B cell (primary cell): Measurements from ENCODE around the gene KCNJ5. TPM values are rescaled to one million over a fixed set of nuclear protein-coding genes. Genes with fewer than 3 reads are reported as not detected.

ENCODE experiments used
- ATAC-seq: fragments of 200-7000 bp; cut with Tn5 transposase; one replicate; pipeline ENCODE4 v1.10.0; 2021; ENCODE audit warnings: low read depth, mild to moderate bottlenecking, moderate number of reproducible peaks, moderate library complexity
- CTCF ChIA-PET: fragments of 350-600 bp; sonication (Branson Sonifier 250); formaldehyde crosslinking; loops from one replicate; lab custom pipeline; 2021; ENCODE audit warnings: antibody characterized with exemption, inconsistent platforms; lab: Charles Lee
- POLR2A ChIA-PET: fragments of 350-600 bp; sonication (Branson Sonifier 250); formaldehyde crosslinking; loops from one replicate; lab custom pipeline; 2021; ENCODE audit warnings: antibody characterized with exemption; lab: Charles Lee
- DNase-seq: peaks from one replicate; pipeline ENCODE4 v3.0.0; 2013
- H2AFZ ChIP-seq: 2 replicates; pipeline ENCODE4 v1.6.1; 2012; ENCODE audit warnings: mild to moderate bottlenecking, low read depth, low read length; ENCODE audit not compliant: insufficient read depth, poor library complexity, severe bottlenecking
- H3K27ac ChIP-seq, 2 donors: 1 replicate in 1 of 2; 2 replicates in 1 of 2; pipeline ENCODE4 v1.5.1; 2012 to 2013; ENCODE audit warnings: low read length in 2 of 2, mild to moderate bottlenecking in 2 of 2, moderate library complexity in 1 of 2
- H3K27me3 ChIP-seq, 4 experiments: fragments of 200-600 bp in 1 of 4; sonication (generic) in 1 of 4; replicated peaks in 1 of 4; 1 replicate in 2 of 4; 2 replicates in 2 of 4; pipeline versions ENCODE4 v1.6.1 to v1.7.0; 2013 to 2016; ENCODE audit warnings: low read length in 3 of 4, mild to moderate bottlenecking in 2 of 4, mixed read lengths in 1 of 4, moderate library complexity in 1 of 4; ENCODE audit not compliant: insufficient read depth in 4 of 4, control insufficient read depth in 3 of 4; ENCODE audit errors: control extremely low read depth in 1 of 4
- H3K36me3 ChIP-seq, 2 experiments: replicated peaks in 1 of 2; 1 replicate in 1 of 2; 2 replicates in 1 of 2; pipeline versions ENCODE4 v1.6.1 to v1.7.1; 2013; ENCODE audit warnings: low read length in 1 of 2; ENCODE audit not compliant: insufficient read depth in 2 of 2, control insufficient read depth in 1 of 2; ENCODE audit errors: control extremely low read depth in 1 of 2, extremely low read depth in 1 of 2
- H3K4me1 ChIP-seq, 2 donors: fragments of 200-600 bp in 1 of 2; sonication (generic) in 1 of 2; 1 replicate in 1 of 2; 2 replicates in 1 of 2; pipeline versions ENCODE4 v1.5.1 to v1.6.1; 2013 to 2017; ENCODE audit warnings: low read length in 2 of 2; ENCODE audit not compliant: control insufficient read depth in 2 of 2, insufficient read depth in 2 of 2
- H3K4me2 ChIP-seq: replicated peaks from 2 replicates; pipeline ENCODE3; 2012; ENCODE audit warnings: mild to moderate bottlenecking, low read depth, low read length; ENCODE audit not compliant: poor library complexity, severe bottlenecking
- H3K4me3 ChIP-seq, 5 experiments: fragments of 200-600 bp in 1 of 5; sonication (generic) in 1 of 5; 1 replicate in 3 of 5; 2 replicates in 2 of 5; pipeline versions ENCODE4 v1.5.1 to v1.7.0; 2011 to 2016; ENCODE audit warnings: low read length in 4 of 5, mild to moderate bottlenecking in 4 of 5, low read depth in 2 of 5, control low read depth in 1 of 5, moderate library complexity in 1 of 5; ENCODE audit not compliant: insufficient read depth in 1 of 5; ENCODE audit errors: control extremely low read depth in 1 of 5, extremely low read depth in 1 of 5
- H3K79me2 ChIP-seq: fragments of 200-600 bp; sonication (generic); one replicate; pipeline ENCODE4 v1.6.0; 2016; ENCODE audit warnings: low read length; ENCODE audit not compliant: control insufficient read depth, insufficient read depth
- H3K9ac ChIP-seq: fragments of 200-600 bp; sonication (generic); 2 replicates; pipeline ENCODE4 v1.6.1; 2017; ENCODE audit warnings: mild to moderate bottlenecking, low read length, moderate library complexity
- H3K9me3 ChIP-seq, 3 donors: one replicate each; pipeline versions ENCODE4 v1.6.1 to v1.7.1; 2013; ENCODE audit warnings: low read length in 2 of 3; ENCODE audit not compliant: control insufficient read depth in 2 of 3, insufficient read depth in 1 of 3; ENCODE audit errors: control extremely low read depth in 1 of 3
- H4K20me1 ChIP-seq: 2 replicates; pipeline ENCODE4 v1.6.0; 2012; ENCODE audit warnings: mild to moderate bottlenecking, low read length; ENCODE audit not compliant: insufficient read depth, control insufficient read depth, poor library complexity, severe bottlenecking
- H3K27ac Mint-ChIP-seq: one replicate; pipeline ENCODE4 v1.8.0; 2021; ENCODE audit warnings: mixed read lengths
- H3K27me3 Mint-ChIP-seq: one replicate; pipeline ENCODE4 v1.8.0; 2021; ENCODE audit warnings: mixed read lengths
- H3K4me1 Mint-ChIP-seq: one replicate; pipeline ENCODE4 v1.8.0; 2021; ENCODE audit warnings: mixed read lengths
- H3K4me3 Mint-ChIP-seq: one replicate; pipeline ENCODE4 v1.8.0; 2021; ENCODE audit warnings: mixed read lengths
- H3K9me3 Mint-ChIP-seq: one replicate; pipeline ENCODE4 v1.8.0; 2022; ENCODE audit warnings: mixed read lengths; ENCODE audit not compliant: insufficient read depth
- CTCF ChIP-seq: fragments of 200-600 bp; IDR thresholded peaks from one replicate; pipeline ENCODE4 v1.8.0; 2022; ENCODE audit warnings: antibody characterized with exemption, mild to moderate bottlenecking
- EZH2 ChIP-seq: IDR thresholded peaks from 2 replicates; pipeline ENCODE4 v1.6.1; 2012; ENCODE audit warnings: borderline replicate concordance, low read depth, mild to moderate bottlenecking, moderate library complexity, low read length; ENCODE audit not compliant: insufficient read depth, poor library complexity, severe bottlenecking
- WGBS: methylation state at CpG from one replicate; pipeline ENCODE4 v1.1.5; 2013; ENCODE audit warnings: missing lambda C conversion rate; ENCODE audit not compliant: insufficient coverage; 5-methylcytosine and 5-hydroxymethylcytosine counted together
- intact Hi-C: fragments of 100-400 bp; cut with micrococcal nuclease; formaldehyde crosslinking; loops from one replicate; pipeline ENCODE4 v1.10.0; 2022
- polyA plus RNA-seq: library from polyadenylated mRNA; depleted of rRNA; stranded (reverse); fragments of >200 nt; gene quantifications from 2 replicates; pipeline ENCODE4 v1.2.3, GENCODE V29; 2012
- total RNA-seq, 2 donors: library from RNA; stranded (reverse); fragments of 120-200 nt in 1 of 2; gene quantifications; 1 replicate in 1 of 2; 2 replicates in 1 of 2; pipeline versions ENCODE4 v1.2.3 to v1.2.4, GENCODE V29; 2013 to 2022

KCNJ5 gene
- total and polyA plus RNA-seq, 2 donors (not counting 1 experiment from before 2014, with no cell fraction given), result 0.01 TPM; not detected in 1

- H3K27me3 Mint-ChIP-seq, result no peaks in the 10 kb centered on the region
- POLR2A ChIA-PET, result no interaction called here
- Histone ChIP-seq H4K20me1 (no peaks in the 10 kb centered on the region), H3K9ac (no peak overlapping the region), H3K27me3 (no peaks in the 10 kb centered on the region), H3K9me3 (no peaks in the 10 kb centered on the region), H3K27ac (no peak overlapping the region), H3K36me3 (no peaks in the 10 kb centered on the region), H3K4me1 (peaks cover 9 to 17% of the 10 kb centered on the region in 2 donors), H3K4me3 (no peak overlapping the region), H2AFZ (no peak overlapping the region), H3K4me2 (no peak overlapping the region), H3K79me2 (no peaks in the 10 kb centered on the region)
- 7% methylated on average over 4 of the region's 6 CpGs for WGBS
- peaks cover 26% of the 10 kb centered on the region for H3K4me1 Mint-ChIP-seq
- ATAC-seq (peak; percentile 40), DNase-seq (no peak)
- H3K9me3 Mint-ChIP-seq, result no peaks in the 10 kb centered on the region
- H3K27ac Mint-ChIP-seq, result no peak overlapping the region
- TF ChIP-seq EZH2 (no peak), CTCF (no peak)
- CTCF ChIA-PET, result interaction anchor here (0.7 to 26.5 kb wide), 10 partner anchors 8 to 696 kb away, joined by 3 to 417 read pairs (median 4); no protein-coding TSS in a partner anchor
- no peak overlapping the region for H3K4me3 Mint-ChIP-seq
- intact Hi-C loops, result no loop called here
These were observed 37.6 kb upstream of the KCNJ5 start for GRCh38 chr11:128853559-128853958.

- H3K4me1 Mint-ChIP-seq, result peaks cover 25% of the 10 kb centered on the region
- TF ChIP-seq CTCF, result no peak
- ChIA-PET POLR2A (no interaction called here), CTCF (interaction anchor here (0.8 to 26.5 kb wide), 6 partner anchors 9 to 697 kb away, joined by 3 to 417 read pairs (median 6); no protein-coding TSS in a partner anchor)
- no peaks in the 10 kb centered on the region for H3K27me3 Mint-ChIP-seq
- H3K4me3 ChIP-seq, result no peak overlapping the region
- no peak overlapping the region for H3K9ac ChIP-seq
- no peaks in the 10 kb centered on the region for H3K9me3 Mint-ChIP-seq
- H3K4me1 ChIP-seq, result peaks cover 11 to 14% of the 10 kb centered on the region in 2 donors
- no peaks in the 10 kb centered on the region for H4K20me1 ChIP-seq
- H3K9me3 ChIP-seq, result peaks cover 0 to 4% (median 0%) of the 10 kb centered on the region in 3 donors
- H3K4me3 Mint-ChIP-seq, result no peak overlapping the region
- intact Hi-C loops, result no loop called here
- no peak overlapping the region for H3K4me2 ChIP-seq
- H3K27ac ChIP-seq, result no peak overlapping the region
- no peaks in the 10 kb centered on the region for H3K79me2 ChIP-seq
- H2AFZ ChIP-seq, result no peak overlapping the region
- no peak overlapping the region for H3K27ac Mint-ChIP-seq
- no peak for ATAC-seq
- no peaks in the 10 kb centered on the region for H3K27me3 ChIP-seq
- DNase-seq, result no peak
- H3K36me3 ChIP-seq, result no peaks in the 10 kb centered on the region
- WGBS, result 94% methylated on average over 6 of the region's 7 CpGs
These were observed 36.3 kb upstream of the KCNJ5 start for GRCh38 chr11:128854841-128855240.
